HepG2 (cell line): ENCODE data around the gene GEMIN2. TPM values are rescaled to one million over a fixed set of nuclear protein-coding genes. Genes with fewer than 3 reads are reported as not detected.
A peak's percentile ranks its signal among the peaks of the same experiment; 100 is the strongest.

Experiments
- AGO1 ChIP-seq: fragments of 200-400 bp; formaldehyde crosslinking; IDR thresholded peaks from 2 replicates; pipeline ENCODE4 v1.6.1; 2017; ENCODE audit warnings: mild to moderate bottlenecking, low read depth, low read length, moderate library complexity; ENCODE audit not compliant: poor library complexity, severe bottlenecking
- ARNT2 ChIP-seq: sonication (generic); formaldehyde crosslinking; IDR thresholded peaks from 2 replicates; pipeline ENCODE4 v1.8.0; 2022; ENCODE audit warnings: mild to moderate bottlenecking, low read depth, missing genetic modification reagents, moderate library complexity
- CCAR2 ChIP-seq: fragments of 200-400 bp; formaldehyde crosslinking; optimal IDR thresholded peaks from 2 replicates; pipeline ENCODE3; 2018; ENCODE audit warnings: low read depth, mild to moderate bottlenecking, low read length, moderate library complexity
- ESRRA ChIP-seq: sonication (generic); formaldehyde crosslinking; IDR thresholded peaks from 2 replicates; pipeline ENCODE4 v1.5.1; 2020; ENCODE audit warnings: mild to moderate bottlenecking, low read depth, missing genetic modification reagents
- GMEB2 ChIP-seq: IDR thresholded peaks from 2 replicates; pipeline ENCODE4 v1.6.1; 2016; ENCODE audit warnings: missing biosample characterization, missing genetic modification reagents, low read depth
- ZNF207 ChIP-seq: fragments of 450-650 bp; IDR thresholded peaks from 2 replicates; pipeline ENCODE4 v1.6.1; 2016; ENCODE audit warnings: antibody characterized with exemption, borderline replicate concordance
- ZNF282 ChIP-seq: fragments of 450-650 bp; IDR thresholded peaks from 2 replicates; pipeline ENCODE4 v1.6.1; 2018; ENCODE audit not compliant: partially characterized antibody
- ZNF333 ChIP-seq: sonication (generic); formaldehyde crosslinking; IDR thresholded peaks from 2 replicates; pipeline ENCODE4 v1.4.0; 2020; ENCODE audit warnings: mild to moderate bottlenecking, missing genetic modification reagents, borderline replicate concordance
- ZNF496 ChIP-seq: sonication (generic); formaldehyde crosslinking; IDR thresholded peaks from 2 replicates; pipeline ENCODE4 v1.8.1; 2023; ENCODE audit warnings: mild to moderate bottlenecking, moderate library complexity, missing genetic modification reagents; ENCODE audit not compliant: insufficient replicate concordance
- ZNF891 ChIP-seq: sonication (generic); formaldehyde crosslinking; IDR thresholded peaks from 2 replicates; pipeline ENCODE4 v1.5.0; 2020; ENCODE audit warnings: mild to moderate bottlenecking, missing genetic modification reagents
- polyA plus RNA-seq, 8 experiments: library from polyadenylated mRNA; depleted of rRNA in 3 of 8; stranded (reverse) in 7 of 8; unstranded in 1 of 8; fragments of >200 nt; fragmentation: Illumina TruSeq in 4 of 8; extraction: Trizol in 4 of 8; gene quantifications; 2 replicates each; pipeline versions ENCODE4 v1.2.1 to v1.2.3, GENCODE V29; 2011 to 2016; ENCODE audit warnings: low read depth in 4 of 8, missing spikeins in 1 of 8, mixed read lengths in 1 of 8; ENCODE audit not compliant: insufficient read depth in 1 of 8
- total RNA-seq, 5 experiments: library from RNA; depleted of rRNA; stranded (reverse); fragments of >200 nt; fragmentation: Illumina TruSeq; extraction: Trizol; gene quantifications; 2 replicates each; pipeline ENCODE4 v1.2.3, GENCODE V29; 2016; ENCODE audit warnings: low read depth in 1 of 5
- TF ChIP-seq, protein P1 (sequence below): sonication (generic); formaldehyde crosslinking; IDR thresholded peaks from one replicate; pipeline ENCODE4 v1.5.1; 2020; ENCODE audit warnings: mild to moderate bottlenecking, missing genetic modification reagents; ENCODE audit errors: not compliant biosample characterization
- TF ChIP-seq, protein P2 (sequence below): sonication (generic); formaldehyde crosslinking; IDR thresholded peaks from 2 replicates; pipeline ENCODE4 v1.5.0; 2020; ENCODE audit warnings: mild to moderate bottlenecking, low read depth, missing genetic modification reagents, borderline replicate concordance
- TF ChIP-seq, protein P3 (sequence below): sonication (generic); formaldehyde crosslinking; IDR thresholded peaks from 2 replicates; pipeline ENCODE4 v1.8.1; 2023; ENCODE audit warnings: mild to moderate bottlenecking, missing genetic modification reagents

GEMIN2 gene
- total and polyA plus RNA-seq, 2 of the 13 experiments (the other 11 are each of a cell fraction or from before 2014, with no cell fraction given) = 54.8 to 110 TPM

DNA sequence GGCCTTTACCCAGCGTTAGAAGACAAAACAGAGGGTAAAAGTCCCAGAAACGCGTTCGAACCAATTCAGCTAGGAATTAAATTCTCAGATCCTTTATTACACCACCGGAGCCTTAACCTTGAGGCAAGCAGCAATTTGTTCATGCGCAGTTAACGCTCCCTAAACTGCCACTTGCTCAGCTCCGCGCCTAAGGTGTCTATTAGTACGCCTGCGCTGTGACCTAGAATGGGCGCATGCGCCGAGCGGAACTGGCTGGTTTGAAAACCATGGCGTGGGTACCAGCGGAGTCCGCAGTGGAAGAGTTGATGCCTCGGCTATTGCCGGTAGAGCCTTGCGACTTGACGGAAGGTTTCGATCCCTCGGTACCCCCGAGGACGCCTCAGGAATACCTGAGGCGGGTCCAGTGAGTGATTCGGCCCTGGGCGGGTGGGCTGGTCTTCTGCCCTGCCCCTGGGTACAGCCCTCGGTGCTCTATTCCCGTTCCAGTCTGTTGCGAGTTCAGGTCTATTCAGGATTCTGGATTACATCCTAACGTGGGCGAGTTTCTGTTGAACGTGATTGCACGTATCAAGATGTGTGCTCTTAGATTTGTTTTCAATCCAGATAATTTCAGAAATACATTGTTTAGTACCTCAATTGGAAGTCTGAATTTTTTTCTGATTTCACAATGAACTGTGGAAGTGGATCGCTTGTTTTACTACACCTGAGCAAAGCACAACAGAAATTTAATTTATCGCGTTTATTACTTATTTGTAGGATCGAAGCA is at the start of gene GEMIN2 (continued):
- TF ChIP-seq, protein P1, sequence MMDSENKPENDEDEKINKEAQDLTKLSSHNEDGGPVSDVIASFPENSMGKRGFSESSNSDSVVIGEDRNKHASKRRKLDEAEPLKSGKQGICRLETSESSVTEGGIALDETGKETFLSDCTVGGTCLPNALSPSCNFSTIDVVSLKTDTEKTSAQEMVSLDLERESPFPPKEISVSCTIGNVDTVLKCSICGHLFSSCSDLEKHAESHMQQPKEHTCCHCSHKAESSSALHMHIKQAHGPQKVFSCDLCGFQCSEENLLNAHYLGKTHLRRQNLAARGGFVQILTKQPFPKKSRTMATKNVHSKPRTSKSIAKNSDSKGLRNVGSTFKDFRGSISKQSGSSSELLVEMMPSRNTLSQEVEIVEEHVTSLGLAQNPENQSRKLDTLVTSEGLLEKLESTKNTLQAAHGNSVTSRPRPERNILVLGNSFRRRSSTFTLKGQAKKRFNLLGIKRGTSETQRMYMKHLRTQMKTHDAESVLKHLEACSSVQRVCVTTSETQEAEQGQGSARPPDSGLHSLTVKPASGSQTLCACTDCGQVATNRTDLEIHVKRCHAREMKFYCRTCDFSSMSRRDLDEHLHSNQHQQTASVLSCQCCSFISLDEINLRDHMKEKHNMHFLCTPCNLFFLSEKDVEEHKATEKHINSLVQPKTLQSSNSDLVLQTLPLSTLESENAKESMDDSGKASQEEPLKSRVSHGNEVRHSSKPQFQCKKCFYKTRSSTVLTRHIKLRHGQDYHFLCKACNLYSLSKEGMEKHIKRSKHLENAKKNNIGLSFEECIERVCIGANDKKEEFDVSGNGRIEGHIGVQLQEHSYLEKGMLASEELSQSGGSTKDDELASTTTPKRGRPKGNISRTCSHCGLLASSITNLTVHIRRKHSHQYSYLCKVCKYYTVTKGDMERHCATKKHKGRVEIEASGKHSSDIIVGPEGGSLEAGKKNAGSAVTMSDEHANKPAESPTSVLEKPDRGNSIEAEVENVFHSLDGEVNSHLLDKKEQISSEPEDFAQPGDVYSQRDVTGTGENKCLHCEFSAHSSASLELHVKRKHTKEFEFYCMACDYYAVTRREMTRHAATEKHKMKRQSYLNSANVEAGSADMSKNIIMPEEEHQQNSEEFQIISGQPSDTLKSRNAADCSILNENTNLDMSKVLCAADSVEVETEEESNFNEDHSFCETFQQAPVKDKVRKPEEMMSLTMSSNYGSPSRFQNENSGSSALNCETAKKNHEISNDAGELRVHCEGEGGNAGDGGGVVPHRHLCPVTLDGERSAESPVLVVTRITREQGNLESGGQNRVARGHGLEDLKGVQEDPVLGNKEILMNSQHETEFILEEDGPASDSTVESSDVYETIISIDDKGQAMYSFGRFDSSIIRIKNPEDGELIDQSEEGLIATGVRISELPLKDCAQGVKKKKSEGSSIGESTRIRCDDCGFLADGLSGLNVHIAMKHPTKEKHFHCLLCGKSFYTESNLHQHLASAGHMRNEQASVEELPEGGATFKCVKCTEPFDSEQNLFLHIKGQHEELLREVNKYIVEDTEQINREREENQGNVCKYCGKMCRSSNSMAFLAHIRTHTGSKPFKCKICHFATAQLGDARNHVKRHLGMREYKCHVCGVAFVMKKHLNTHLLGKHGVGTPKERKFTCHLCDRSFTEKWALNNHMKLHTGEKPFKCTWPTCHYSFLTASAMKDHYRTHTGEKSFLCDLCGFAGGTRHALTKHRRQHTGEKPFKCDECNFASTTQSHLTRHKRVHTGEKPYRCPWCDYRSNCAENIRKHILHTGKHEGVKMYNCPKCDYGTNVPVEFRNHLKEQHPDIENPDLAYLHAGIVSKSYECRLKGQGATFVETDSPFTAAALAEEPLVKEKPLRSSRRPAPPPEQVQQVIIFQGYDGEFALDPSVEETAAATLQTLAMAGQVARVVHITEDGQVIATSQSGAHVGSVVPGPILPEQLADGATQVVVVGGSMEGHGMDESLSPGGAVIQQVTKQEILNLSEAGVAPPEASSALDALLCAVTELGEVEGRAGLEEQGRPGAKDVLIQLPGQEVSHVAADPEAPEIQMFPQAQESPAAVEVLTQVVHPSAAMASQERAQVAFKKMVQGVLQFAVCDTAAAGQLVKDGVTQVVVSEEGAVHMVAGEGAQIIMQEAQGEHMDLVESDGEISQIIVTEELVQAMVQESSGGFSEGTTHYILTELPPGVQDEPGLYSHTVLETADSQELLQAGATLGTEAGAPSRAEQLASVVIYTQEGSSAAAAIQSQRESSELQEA = peak; percentile 88
- TF ChIP-seq ESRRA (CRISPR knock-in tag) = no peak; the same call in 1 of the 2 replicates
- TF ChIP-seq GMEB2 (CRISPR knock-in tag) = 0 out of 2 replicates have a peak, but pooled peaks have one; percentile 28
- TF ChIP-seq ZNF282 = no peak
- no peak for TF ChIP-seq AGO1
- no peak for TF ChIP-seq ZNF496 (CRISPR knock-in tag)
- TF ChIP-seq ZNF891 (CRISPR knock-in tag) = peak; percentile 96
- TF ChIP-seq ARNT2 = peak; percentile 95
- TF ChIP-seq, protein P2, sequence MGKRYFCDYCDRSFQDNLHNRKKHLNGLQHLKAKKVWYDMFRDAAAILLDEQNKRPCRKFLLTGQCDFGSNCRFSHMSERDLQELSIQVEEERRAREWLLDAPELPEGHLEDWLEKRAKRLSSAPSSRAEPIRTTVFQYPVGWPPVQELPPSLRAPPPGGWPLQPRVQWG (CRISPR knock-in tag) = no peak
- TF ChIP-seq, protein P3, sequence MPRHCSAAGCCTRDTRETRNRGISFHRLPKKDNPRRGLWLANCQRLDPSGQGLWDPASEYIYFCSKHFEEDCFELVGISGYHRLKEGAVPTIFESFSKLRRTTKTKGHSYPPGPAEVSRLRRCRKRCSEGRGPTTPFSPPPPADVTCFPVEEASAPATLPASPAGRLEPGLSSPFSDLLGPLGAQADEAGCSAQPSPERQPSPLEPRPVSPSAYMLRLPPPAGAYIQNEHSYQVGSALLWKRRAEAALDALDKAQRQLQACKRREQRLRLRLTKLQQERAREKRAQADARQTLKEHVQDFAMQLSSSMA = peak; percentile 96
- no peak for TF ChIP-seq CCAR2
- no peak for TF ChIP-seq ZNF207
- 0 out of 2 replicates have a peak, but pooled peaks have one; percentile 87 for TF ChIP-seq ZNF333 (CRISPR knock-in tag)
